GM12892 (cell line): ENCODE data around the gene USP21.

ENCODE experiments used
- POLR2A ChIP-seq: IDR thresholded peaks from 2 replicates; pipeline ENCODE4 v1.6.1; 2011; ENCODE audit warnings: low read depth, low read length, control low read depth
- POLR2AphosphoS5 ChIP-seq: IDR thresholded peaks from 2 replicates; pipeline ENCODE4 v1.6.1; 2011; ENCODE audit warnings: low read depth, low read length, control low read depth

DNA sequence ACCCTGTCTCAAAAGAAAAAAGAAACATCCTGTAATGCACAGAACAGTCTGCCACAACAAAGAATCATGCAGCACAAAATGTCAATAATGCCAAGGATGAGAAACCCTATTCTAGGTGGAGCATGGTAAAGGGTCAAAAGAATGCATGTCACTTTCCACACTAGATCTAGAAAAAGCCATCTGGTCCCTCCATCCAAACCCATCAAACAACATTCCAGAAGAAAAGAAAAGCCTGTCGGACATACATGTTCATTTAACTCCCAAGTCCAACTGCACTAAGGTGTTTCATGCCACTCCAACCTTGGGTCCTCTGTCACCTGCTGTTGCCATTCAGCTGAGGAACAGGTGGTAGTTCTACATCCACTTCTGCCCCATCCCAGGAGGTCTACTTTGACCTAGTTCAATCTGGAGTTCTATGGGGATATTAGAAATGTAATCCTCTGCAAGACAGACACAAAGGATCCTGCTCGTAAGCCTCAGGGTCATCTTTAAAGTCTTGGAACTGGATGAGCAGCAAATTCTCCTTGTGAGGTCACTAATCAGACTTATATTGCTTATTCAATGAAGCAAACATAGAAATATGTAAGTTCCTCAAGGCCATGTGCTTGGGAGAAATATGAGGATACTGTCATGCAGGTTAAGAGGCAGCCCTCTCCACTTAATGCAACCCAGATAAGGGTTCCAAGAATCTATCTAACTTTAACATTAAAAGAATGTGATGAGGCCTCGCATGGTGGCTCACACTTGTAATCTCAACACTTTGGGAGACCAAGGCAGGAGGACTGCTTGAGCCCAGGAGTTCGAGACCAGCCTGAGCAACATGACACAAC is 30.5 kb upstream of the USP21 start:
- TF ChIP-seq POLR2A (no peak), POLR2AphosphoS5 (no peak)
